GM23338 (cell line): ENCODE data around the gene MRRF. TPM values are rescaled to one million over a fixed set of nuclear protein-coding genes. Genes with fewer than 3 reads are reported as not detected.

Experiments
- ATAC-seq: fragments of 200-7000 bp; cut with Tn5 transposase; 3 replicates; pipeline ENCODE4 v1.9.1; 2020
- DNase-seq: peaks from one replicate; pipeline ENCODE4 v3.0.0-alpha.2; 2015; ENCODE audit warnings: low spot score
- H2AFZ ChIP-seq: fragments of 200-600 bp; sonication (generic); 2 replicates; pipeline ENCODE4 v1.8.0; 2016; ENCODE audit warnings: antibody characterized with exemption, mild to moderate bottlenecking, moderate library complexity
- H3F3A ChIP-seq: fragments of 200-600 bp; sonication (generic); replicated peaks from 2 replicates; pipeline ENCODE4 v1.8.0; 2017; ENCODE audit warnings: antibody characterized with exemption, mixed run types, low read depth
- H3K27ac ChIP-seq: fragments of 200-600 bp; sonication (generic); 2 replicates; pipeline ENCODE4 v1.6.1; 2016; ENCODE audit warnings: low read depth
- H3K27me3 ChIP-seq: fragments of 200-600 bp; sonication (generic); 2 replicates; pipeline ENCODE4 v1.8.0; 2016; ENCODE audit warnings: mild to moderate bottlenecking, mixed run types, moderate library complexity; ENCODE audit not compliant: insufficient read depth
- H3K36me3 ChIP-seq: fragments of 200-600 bp; sonication (generic); 2 replicates; pipeline ENCODE4 v1.8.0; 2016; ENCODE audit warnings: mild to moderate bottlenecking; ENCODE audit not compliant: insufficient read depth
- H3K4me1 ChIP-seq: fragments of 200-600 bp; sonication (generic); 2 replicates; pipeline ENCODE4 v1.8.0; 2016; ENCODE audit warnings: mild to moderate bottlenecking, moderate library complexity; ENCODE audit not compliant: insufficient read depth
- H3K4me2 ChIP-seq: fragments of 200-600 bp; sonication (generic); 2 replicates; pipeline ENCODE4 v1.7.1; 2017; ENCODE audit warnings: mixed run types
- H3K4me3 ChIP-seq: fragments of 200-600 bp; sonication (generic); 2 replicates; pipeline ENCODE4 v1.6.1; 2016; ENCODE audit warnings: mixed run types
- H3K79me2 ChIP-seq: fragments of 200-600 bp; sonication (generic); replicated peaks from 2 replicates; pipeline ENCODE4 v1.8.0; 2017; ENCODE audit warnings: mild to moderate bottlenecking; ENCODE audit not compliant: insufficient read depth
- H3K9me2 ChIP-seq: fragments of 200-600 bp; sonication (generic); 2 replicates; pipeline ENCODE4 v1.8.0; 2017; ENCODE audit not compliant: insufficient read depth
- H4K20me1 ChIP-seq: fragments of 200-600 bp; sonication (generic); replicated peaks from 2 replicates; pipeline ENCODE4 v1.8.0; 2017; ENCODE audit warnings: mild to moderate bottlenecking; ENCODE audit not compliant: insufficient read depth
- H3K27ac Mint-ChIP-seq: 2 replicates; pipeline ENCODE4 v1.8.0; 2020; ENCODE audit warnings: inconsistent platforms, mild to moderate bottlenecking, moderate library complexity, mixed read lengths
- H3K27me3 Mint-ChIP-seq: 3 replicates; pipeline ENCODE4 v1.8.0; 2022; ENCODE audit warnings: low read depth, mild to moderate bottlenecking, moderate library complexity, mixed read lengths, inconsistent platforms; ENCODE audit not compliant: insufficient read depth, poor library complexity
- H3K36me3 Mint-ChIP-seq: 3 replicates; pipeline ENCODE4 v1.8.0; 2021; ENCODE audit warnings: low read depth, mild to moderate bottlenecking, inconsistent platforms, moderate library complexity, mixed read lengths
- H3K4me1 Mint-ChIP-seq: 3 replicates; pipeline ENCODE4 v1.8.0; 2020; ENCODE audit warnings: mild to moderate bottlenecking, inconsistent platforms, mixed read lengths
- H3K4me3 Mint-ChIP-seq: 3 replicates; pipeline ENCODE4 v1.8.0; 2021; ENCODE audit warnings: moderate library complexity, mild to moderate bottlenecking, inconsistent platforms, mixed read lengths
- H3K9me3 Mint-ChIP-seq: 3 replicates; pipeline ENCODE4 v1.8.0; 2020; ENCODE audit warnings: moderate library complexity, mild to moderate bottlenecking, inconsistent platforms, mixed read lengths
- CREB1 ChIP-seq: fragments of 250-450 bp; sonication (Bioruptor Pico); IDR thresholded peaks from 2 replicates; pipeline ENCODE4 v1.5.0; 2020; ENCODE audit warnings: low read depth, mild to moderate bottlenecking, moderate library complexity
- CTCF ChIP-seq, 2 experiments: fragments of 200-600 bp in 1 of 2; sonication (generic) in 1 of 2; conservative IDR thresholded peaks; 2 replicates each; pipeline versions ENCODE4 v1.5.1 to v1.6.1; 2016 to 2017; ENCODE audit warnings: antibody characterized with exemption in 2 of 2, low read depth in 2 of 2, mild to moderate bottlenecking in 2 of 2, moderate library complexity in 1 of 2
- ETS1 ChIP-seq: IDR thresholded peaks from 2 replicates; pipeline ENCODE4 v1.6.1; 2016; ENCODE audit warnings: antibody characterized with exemption
- EZH2 ChIP-seq: fragments of 200-600 bp; sonication (generic); IDR thresholded peaks from one replicate; pipeline ENCODE4 v1.8.0; 2017; ENCODE audit warnings: antibody characterized with exemption, mild to moderate bottlenecking, low read depth; ENCODE audit not compliant: unreplicated experiment
- EZH2phosphoT487 ChIP-seq: fragments of 200-600 bp; sonication (generic); IDR thresholded peaks from one replicate; pipeline ENCODE4 v1.8.1; 2018; ENCODE audit warnings: antibody characterized with exemption; ENCODE audit not compliant: unreplicated experiment
- JUNB ChIP-seq: IDR thresholded peaks from one replicate; pipeline ENCODE4 v1.6.1; 2016; ENCODE audit warnings: antibody characterized with exemption; ENCODE audit not compliant: unreplicated experiment
- POLR2AphosphoS5 ChIP-seq: IDR thresholded peaks from 2 replicates; pipeline ENCODE4 v1.6.1; 2016; ENCODE audit warnings: antibody characterized with exemption, low read depth
- STAT1 ChIP-seq: IDR thresholded peaks from one replicate; pipeline ENCODE4 v1.6.1; 2016; ENCODE audit warnings: antibody characterized with exemption; ENCODE audit not compliant: unreplicated experiment
- polyA plus RNA-seq: library from polyadenylated mRNA; unstranded; fragments of >200 nt; fragmentation: Nextera tagmentation; extraction: Ambion mirVana; gene quantifications from 2 replicates; pipeline ENCODE4 v1.2.1, GENCODE V29; 2016
- total RNA-seq: library from RNA; depleted of rRNA; stranded (reverse); fragments of >200 nt; shearing (Covaris generic); gene quantifications from 2 replicates; pipeline ENCODE4 v1.2.3, GENCODE V29; 2014
- TF ChIP-seq, protein P1 (sequence below): fragments of 250-450 bp; sonication (Bioruptor Pico); IDR thresholded peaks from 2 replicates; pipeline ENCODE4 v1.5.0; 2020; ENCODE audit warnings: mild to moderate bottlenecking, moderate library complexity

Gene MRRF
- total and polyA plus RNA-seq, 2 experiments from 2014 or later, result 27.8 to 32.7 TPM

- Histone ChIP-seq H3F3A (no peaks in the 10 kb centered on the region; the same call in 1 of the 2 replicates), H3K4me3 (no peak overlapping the region), H3K27me3 (no peaks in the 10 kb centered on the region), H3K79me2 (no peaks in the 10 kb centered on the region; the same call in 1 of the 2 replicates), H3K4me1 (no peaks in the 10 kb centered on the region), H2AFZ (no peak overlapping the region), H3K4me2 (no peak overlapping the region), H3K9me2 (no peaks in the 10 kb centered on the region), H4K20me1 (no peaks in the 10 kb centered on the region; the same call in 1 of the 2 replicates), H3K27ac (no peak overlapping the region), H3K36me3 (peaks cover 44% of the 10 kb centered on the region)
- Mint-ChIP-seq H3K27me3 (peaks cover 2% of the 10 kb centered on the region), H3K4me1 (peaks cover 2% of the 10 kb centered on the region; the same call in 2 of the 3 replicates), H3K36me3 (peaks cover 46% of the 10 kb centered on the region), H3K9me3 (no peaks in the 10 kb centered on the region), H3K4me3 (no peak overlapping the region), H3K27ac (no peak overlapping the region)
- TF ChIP-seq JUNB, result no peak
- TF ChIP-seq CREB1 (CRISPR knock-in tag), result no peak
- TF ChIP-seq ETS1, result no peak
- TF ChIP-seq POLR2AphosphoS5, result no peak
- TF ChIP-seq, protein P1, sequence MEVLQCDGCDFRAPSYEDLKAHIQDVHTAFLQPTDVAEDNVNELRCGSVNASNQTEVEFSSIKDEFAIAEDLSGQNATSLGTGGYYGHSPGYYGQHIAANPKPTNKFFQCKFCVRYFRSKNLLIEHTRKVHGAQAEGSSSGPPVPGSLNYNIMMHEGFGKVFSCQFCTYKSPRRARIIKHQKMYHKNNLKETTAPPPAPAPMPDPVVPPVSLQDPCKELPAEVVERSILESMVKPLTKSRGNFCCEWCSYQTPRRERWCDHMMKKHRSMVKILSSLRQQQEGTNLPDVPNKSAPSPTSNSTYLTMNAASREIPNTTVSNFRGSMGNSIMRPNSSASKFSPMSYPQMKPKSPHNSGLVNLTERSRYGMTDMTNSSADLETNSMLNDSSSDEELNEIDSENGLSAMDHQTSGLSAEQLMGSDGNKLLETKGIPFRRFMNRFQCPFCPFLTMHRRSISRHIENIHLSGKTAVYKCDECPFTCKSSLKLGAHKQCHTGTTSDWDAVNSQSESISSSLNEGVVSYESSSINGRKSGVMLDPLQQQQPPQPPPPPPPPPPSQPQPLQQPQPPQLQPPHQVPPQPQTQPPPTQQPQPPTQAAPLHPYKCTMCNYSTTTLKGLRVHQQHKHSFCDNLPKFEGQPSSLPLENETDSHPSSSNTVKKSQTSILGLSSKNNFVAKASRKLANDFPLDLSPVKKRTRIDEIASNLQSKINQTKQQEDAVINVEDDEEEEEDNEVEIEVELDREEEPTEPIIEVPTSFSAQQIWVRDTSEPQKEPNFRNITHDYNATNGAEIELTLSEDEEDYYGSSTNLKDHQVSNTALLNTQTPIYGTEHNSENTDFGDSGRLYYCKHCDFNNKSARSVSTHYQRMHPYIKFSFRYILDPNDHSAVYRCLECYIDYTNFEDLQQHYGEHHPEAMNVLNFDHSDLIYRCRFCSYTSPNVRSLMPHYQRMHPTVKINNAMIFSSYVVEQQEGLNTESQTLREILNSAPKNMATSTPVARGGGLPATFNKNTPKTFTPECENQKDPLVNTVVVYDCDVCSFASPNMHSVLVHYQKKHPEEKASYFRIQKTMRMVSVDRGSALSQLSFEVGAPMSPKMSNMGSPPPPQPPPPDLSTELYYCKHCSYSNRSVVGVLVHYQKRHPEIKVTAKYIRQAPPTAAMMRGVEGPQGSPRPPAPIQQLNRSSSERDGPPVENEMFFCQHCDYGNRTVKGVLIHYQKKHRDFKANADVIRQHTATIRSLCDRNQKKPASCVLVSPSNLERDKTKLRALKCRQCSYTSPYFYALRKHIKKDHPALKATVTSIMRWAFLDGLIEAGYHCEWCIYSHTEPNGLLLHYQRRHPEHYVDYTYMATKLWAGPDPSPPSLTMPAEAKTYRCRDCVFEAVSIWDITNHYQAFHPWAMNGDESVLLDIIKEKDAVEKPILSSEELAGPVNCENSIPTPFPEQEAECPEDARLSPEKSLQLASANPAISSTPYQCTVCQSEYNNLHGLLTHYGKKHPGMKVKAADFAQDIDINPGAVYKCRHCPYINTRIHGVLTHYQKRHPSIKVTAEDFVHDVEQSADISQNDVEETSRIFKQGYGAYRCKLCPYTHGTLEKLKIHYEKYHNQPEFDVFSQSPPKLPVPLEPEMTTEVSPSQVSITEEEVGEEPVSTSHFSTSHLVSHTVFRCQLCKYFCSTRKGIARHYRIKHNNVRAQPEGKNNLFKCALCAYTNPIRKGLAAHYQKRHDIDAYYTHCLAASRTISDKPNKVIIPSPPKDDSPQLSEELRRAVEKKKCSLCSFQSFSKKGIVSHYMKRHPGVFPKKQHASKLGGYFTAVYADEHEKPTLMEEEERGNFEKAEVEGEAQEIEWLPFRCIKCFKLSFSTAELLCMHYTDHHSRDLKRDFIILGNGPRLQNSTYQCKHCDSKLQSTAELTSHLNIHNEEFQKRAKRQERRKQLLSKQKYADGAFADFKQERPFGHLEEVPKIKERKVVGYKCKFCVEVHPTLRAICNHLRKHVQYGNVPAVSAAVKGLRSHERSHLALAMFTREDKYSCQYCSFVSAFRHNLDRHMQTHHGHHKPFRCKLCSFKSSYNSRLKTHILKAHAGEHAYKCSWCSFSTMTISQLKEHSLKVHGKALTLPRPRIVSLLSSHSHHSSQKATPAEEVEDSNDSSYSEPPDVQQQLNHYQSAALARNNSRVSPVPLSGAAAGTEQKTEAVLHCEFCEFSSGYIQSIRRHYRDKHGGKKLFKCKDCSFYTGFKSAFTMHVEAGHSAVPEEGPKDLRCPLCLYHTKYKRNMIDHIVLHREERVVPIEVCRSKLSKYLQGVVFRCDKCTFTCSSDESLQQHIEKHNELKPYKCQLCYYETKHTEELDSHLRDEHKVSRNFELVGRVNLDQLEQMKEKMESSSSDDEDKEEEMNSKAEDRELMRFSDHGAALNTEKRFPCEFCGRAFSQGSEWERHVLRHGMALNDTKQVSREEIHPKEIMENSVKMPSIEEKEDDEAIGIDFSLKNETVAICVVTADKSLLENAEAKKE (CRISPR knock-in tag), result no peak
- TF ChIP-seq EZH2, result no peak
- TF ChIP-seq CTCF (conservative IDR thresholded peaks at IDR 0.05; ENCODE audit: low read depth in 2 of 2), result no peak
- no peak for TF ChIP-seq STAT1
- no peak for TF ChIP-seq EZH2phosphoT487
- no peak for ATAC-seq
- no peak for DNase-seq
These were observed 18.0 kb upstream of the MRRF start for GRCh38 chr9:122246666-122247065.
